Nasal cavity respiratory epithelium epithelial cell of viscerocranial mucosa (primary cell): ENCODE results near the gene MIP. TPM values are rescaled to one million over a fixed set of nuclear protein-coding genes. Genes with fewer than 3 reads are reported as not detected.

Source experiments
- total RNA-seq: library from RNA; depleted of rRNA; stranded (reverse); fragments of >200 nt; gene quantifications from 2 replicates; pipeline ENCODE4 v1.2.3, GENCODE V29; 2014

MIP gene
- not detected in 2 replicates for total RNA-seq

GRCh38 chr12:56454557-56454956 lies at the start of gene MIP:
Gene MIP, minus strand, starts transcription at chr12:56454657. Its CDS starts 44 bp downstream, at chr12:56454613.

GRCh38 chr12:56488041-56488955 lies 33.8 kb upstream of the MIP start, which contains the start of gene GLS2:
Gene GLS2, minus strand, starts transcription at chr12:56488161. Its CDS starts 43 bp downstream, at chr12:56488118.

GRCh38 chr12:56468216-56469006 lies 14.0 kb upstream of the MIP start, which contains the start of gene SPRYD4:
Gene SPRYD4, plus strand, starts transcription at chr12:56468578. Its CDS starts 14 bp downstream, at chr12:56468592.

GRCh38 chr12:56448860-56449621 lies 5.4 kb downstream of the MIP start, which contains the start of gene TIMELESS:
Gene TIMELESS, minus strand, starts transcription at chr12:56449426. Its CDS starts 15,256 bp downstream, at chr12:56434170.

Other genes starting within 250 kb of the MIP start
- gene RNF41, start 232.7 kb downstream of the MIP start, total RNA-seq: 124 and 160 TPM in 2 replicates
- 24.6 and 35.9 TPM in 2 replicates for gene NABP2, start 230.3 kb downstream of the MIP start, total RNA-seq
- under 0.01 and 0.28 TPM in 2 replicates for gene SLC39A5, start 224.6 kb downstream of the MIP start, total RNA-seq
- gene ANKRD52, start 196.3 kb downstream of the MIP start, total RNA-seq: 10.6 and 40.3 TPM in 2 replicates
- gene COQ10A, start 187.7 kb downstream of the MIP start, total RNA-seq: 2.9 and 4.1 TPM in 2 replicates
- 106 and 188 TPM in 2 replicates for gene CS, start 154.3 kb downstream of the MIP start, total RNA-seq
- 51.6 and 53.0 TPM in 2 replicates for gene CNPY2, start 138.7 kb downstream of the MIP start, total RNA-seq
- 21.9 and 27.0 TPM in 2 replicates for gene PAN2, start 120.7 kb downstream of the MIP start, total RNA-seq
- 0.21 and 0.34 TPM in 2 replicates for gene IL23A, start 115.8 kb downstream of the MIP start, total RNA-seq
- 56.0 and 105 TPM in 2 replicates for gene STAT2, start 94.5 kb downstream of the MIP start, total RNA-seq
- gene APOF, start 91.8 kb downstream of the MIP start, total RNA-seq: not detected in 2 replicates
- gene TIMELESS, start 5.2 kb downstream of the MIP start, total RNA-seq: 6.8 and 7.1 TPM in 2 replicates
- gene SPRYD4, start 13.9 kb upstream of the MIP start, total RNA-seq: 1.0 and 1.1 TPM in 2 replicates
- 2.8 and 7.2 TPM in 2 replicates for gene GLS2, start 33.5 kb upstream of the MIP start, total RNA-seq
- gene RBMS2, start 67.2 kb upstream of the MIP start, total RNA-seq: 18.1 and 21.5 TPM in 2 replicates
- gene BAZ2A, start 175.7 kb upstream of the MIP start, total RNA-seq: 17.1 and 40.9 TPM in 2 replicates
- gene ATP5F1B, start 191.3 kb upstream of the MIP start, total RNA-seq: 549 and 568 TPM in 2 replicates
- 96.0 and 140 TPM in 2 replicates for gene PTGES3, start 233.6 kb upstream of the MIP start, total RNA-seq